Neuronal stem cell (in vitro differentiated cells): ENCODE results near the gene PANK4.
A peak's percentile ranks its signal among the peaks of the same experiment; 100 is the strongest.

ENCODE experiments used
- DNase-seq: peaks from one replicate; pipeline ENCODE4 v3.0.0-alpha.2; 2013; ENCODE audit warnings: low spot score
- H2AFZ ChIP-seq: one replicate; pipeline ENCODE4 v1.6.1; 2013; ENCODE audit warnings: mild to moderate bottlenecking, low read length, inconsistent platforms
- H2AK5ac ChIP-seq: 2 replicates; pipeline ENCODE4 v1.6.1; 2013; ENCODE audit warnings: low read depth, mild to moderate bottlenecking, inconsistent platforms, low read length, moderate library complexity, mixed read lengths
- H2BK120ac ChIP-seq: 2 replicates; pipeline ENCODE4 v1.6.1; 2013; ENCODE audit warnings: low read depth, mild to moderate bottlenecking, inconsistent platforms, low read length, moderate library complexity, mixed read lengths
- H2BK12ac ChIP-seq: one replicate; pipeline ENCODE4 v1.6.1; 2013; ENCODE audit warnings: low read length, inconsistent platforms
- H2BK15ac ChIP-seq: 2 replicates; pipeline ENCODE4 v1.6.1; 2013; ENCODE audit warnings: mild to moderate bottlenecking, low read length, inconsistent platforms, mixed read lengths
- H2BK5ac ChIP-seq: one replicate; pipeline ENCODE4 v1.6.1; 2013; ENCODE audit warnings: inconsistent platforms, mild to moderate bottlenecking, low read length, moderate library complexity
- H3K14ac ChIP-seq: one replicate; pipeline ENCODE4 v1.6.1; 2013; ENCODE audit warnings: low read length, inconsistent platforms
- H3K18ac ChIP-seq: 2 replicates; pipeline ENCODE4 v1.6.1; 2013; ENCODE audit warnings: low read length, inconsistent platforms
- H3K23ac ChIP-seq: 2 replicates; pipeline ENCODE4 v1.6.1; 2013; ENCODE audit warnings: low read depth, mild to moderate bottlenecking, mixed read lengths, low read length, inconsistent platforms; ENCODE audit not compliant: poor library complexity
- H3K27ac ChIP-seq: replicated peaks from 3 replicates; pipeline ENCODE4 v1.5.1; 2013; ENCODE audit warnings: low read length, inconsistent platforms
- H3K27me3 ChIP-seq, 3 experiments: 2 replicates each; pipeline ENCODE4 v1.6.1; 2013; ENCODE audit warnings: low read length in 3 of 3, mild to moderate bottlenecking in 2 of 3, inconsistent platforms in 1 of 3, low read depth in 1 of 3, mixed read lengths in 1 of 3, moderate library complexity in 1 of 3; ENCODE audit not compliant: control insufficient read depth in 3 of 3, insufficient read depth in 3 of 3
- H3K36me3 ChIP-seq, 2 donors: replicated peaks in 1 of 2; 2 replicates each; pipeline ENCODE4 v1.6.1; 2013; ENCODE audit warnings: low read length in 2 of 2; ENCODE audit not compliant: control insufficient read depth in 2 of 2, insufficient read depth in 2 of 2
- H3K4ac ChIP-seq: 2 replicates; pipeline ENCODE4 v1.6.1; 2013; ENCODE audit warnings: inconsistent platforms, mild to moderate bottlenecking, low read length, moderate library complexity
- H3K4me1 ChIP-seq, 2 donors: 1 replicate in 1 of 2; 2 replicates in 1 of 2; pipeline ENCODE4 v1.6.1; 2013; ENCODE audit warnings: low read length in 2 of 2, low read depth in 1 of 2; ENCODE audit not compliant: control insufficient read depth in 2 of 2, insufficient read depth in 1 of 2
- H3K4me2 ChIP-seq: one replicate; pipeline ENCODE4 v1.6.1; 2013; ENCODE audit warnings: mild to moderate bottlenecking, low read length, inconsistent platforms; ENCODE audit not compliant: insufficient read depth, poor library complexity, severe bottlenecking
- H3K4me3 ChIP-seq, 2 donors: 2 replicates each; pipeline ENCODE4 v1.5.1; 2013; ENCODE audit warnings: low read length in 2 of 2, mild to moderate bottlenecking in 2 of 2, inconsistent platforms in 1 of 2, moderate library complexity in 1 of 2
- H3K79me1 ChIP-seq: one replicate; pipeline ENCODE4 v1.6.1; 2013; ENCODE audit warnings: low read depth, mild to moderate bottlenecking, inconsistent platforms, low read length, moderate library complexity
- H3K9ac ChIP-seq: one replicate; pipeline ENCODE4 v1.6.1; 2013; ENCODE audit warnings: mild to moderate bottlenecking, low read depth, low read length, inconsistent platforms; ENCODE audit not compliant: poor library complexity
- H3K9me3 ChIP-seq, 2 donors: replicated peaks in 1 of 2; 2 replicates each; pipeline versions ENCODE3 to v1.6.1; 2013; ENCODE audit warnings: low read length in 2 of 2, mild to moderate bottlenecking in 2 of 2, inconsistent platforms in 1 of 2, low read depth in 1 of 2, mixed read lengths in 1 of 2, moderate library complexity in 1 of 2; ENCODE audit not compliant: control insufficient read depth in 2 of 2, insufficient read depth in 1 of 2
- H4K8ac ChIP-seq: one replicate; pipeline ENCODE4 v1.6.1; 2013; ENCODE audit warnings: low read depth, mild to moderate bottlenecking, inconsistent platforms, low read length, moderate library complexity
- H4K91ac ChIP-seq: one replicate; pipeline ENCODE4 v1.6.1; 2013; ENCODE audit warnings: low read length, low read depth, mild to moderate bottlenecking, inconsistent platforms; ENCODE audit not compliant: poor library complexity
- WGBS, 2 donors: extraction: QIAGEN DNeasy Blood & Tissue Kit; methylation state at CpG; one replicate each; pipeline ENCODE4 v1.1.7; 2013; ENCODE audit warnings: missing lambda C conversion rate in 2 of 2, mixed read lengths in 1 of 2; ENCODE audit not compliant: insufficient read length in 2 of 2, insufficient replicate concordance in 1 of 2; ENCODE audit errors: extremely low coverage in 2 of 2; 5-methylcytosine and 5-hydroxymethylcytosine counted together

Gene PANK4

GRCh38 chr1:2529784-2530512 is 3.6 kb upstream of the PANK4 start, which contains the start of gene HES5:
Gene HES5 (minus strand): TSS chr1:2530263. CDS start chr1:2530164, 99 bp downstream.
- peaks cover 0 to 74% (median 4%) of the 10 kb centered on the region in 3 experiments for H3K27me3 ChIP-seq
- H3K4me1 ChIP-seq = peaks cover 53 to 60% of the 10 kb centered on the region in 2 donors

GRCh38 chr1:2528966-2529783 is 2.8 kb upstream of the PANK4 start:
- H3K79me1 ChIP-seq = peaks cover 19% of the 10 kb centered on the region
- peak overlapping the region; percentile 75 for H2AFZ ChIP-seq
- no peak overlapping the region for H4K91ac ChIP-seq
- no peak overlapping the region for H3K4ac ChIP-seq
- H3K14ac ChIP-seq = no peak overlapping the region
- H3K36me3 ChIP-seq = peaks cover under 1 to 11% of the 10 kb centered on the region in 2 donors
- no peak overlapping the region for H2BK120ac ChIP-seq
- H3K4me3 ChIP-seq = peak overlapping the region; percentile 46 to 96
- peaks cover 0 to 66% (median 0%) of the 10 kb centered on the region in 3 experiments for H3K27me3 ChIP-seq
- H2BK15ac ChIP-seq = no peak overlapping the region
- no peak overlapping the region for H4K8ac ChIP-seq
- peak overlapping the region; percentile 57 for H2AK5ac ChIP-seq
- H2BK5ac ChIP-seq = peak overlapping the region; percentile 99
- peak overlapping the region; percentile 92 for H3K9ac ChIP-seq
- peak overlapping the region; percentile 97 for H3K18ac ChIP-seq
- H3K9me3 ChIP-seq = no peaks in the 10 kb centered on the region
- H2BK12ac ChIP-seq = no peak overlapping the region
- H3K4me1 ChIP-seq = peaks cover 56 to 60% of the 10 kb centered on the region in 2 donors
- DNase-seq = no peak
- H3K27ac ChIP-seq = peak overlapping the region; percentile 81
- WGBS, 2 donors = no CpG with 5 or more reads among the region's 84 CpGs
- H3K4me2 ChIP-seq = peak overlapping the region; percentile 79
- H3K23ac ChIP-seq = peak overlapping the region; percentile 63

More at GRCh38 chr1:2529784-2530512, 3.6 kb upstream of the PANK4 start, which contains the start of gene HES5:
- Histone ChIP-seq H3K9me3 (no peaks in the 10 kb centered on the region), H3K27ac (peak within 1 kb of the TSS; percentile 81), H2AK5ac (peak within 1 kb of the TSS; percentile 100), H3K23ac (peak within 1 kb of the TSS; percentile 63), H3K14ac (peak within 1 kb of the TSS; percentile 76), H3K4me2 (peak within 1 kb of the TSS; percentile 79), H2BK12ac (peak within 1 kb of the TSS; percentile 35), H3K4me3 (peak within 1 kb of the TSS; percentile 46 to 96), H3K36me3 (peaks cover 0 to 11% of the 10 kb centered on the region in 2 donors), H2BK120ac (peak within 1 kb of the TSS; percentile 62), H2BK5ac (peak within 1 kb of the TSS; percentile 100), H3K9ac (peak within 1 kb of the TSS; percentile 90), H2AFZ (peak within 1 kb of the TSS; percentile 75), H3K18ac (peak within 1 kb of the TSS; percentile 100), H4K8ac (no peak within 1 kb of the TSS), H3K4ac (peak within 1 kb of the TSS; percentile 99), H2BK15ac (peak within 1 kb of the TSS; percentile 60), H3K79me1 (peaks cover 13% of the 10 kb centered on the region), H4K91ac (peak within 1 kb of the TSS; percentile 67)
- WGBS, 2 donors = no CpG with 5 or more reads among the region's 91 CpGs
- DNase-seq = peak; percentile 96

GRCh38 chr1:2528611-2528965 is 2.2 kb upstream of the PANK4 start:
- Histone ChIP-seq H3K4me1 (peaks cover 53 to 56% of the 10 kb centered on the region in 2 donors), H3K18ac (peak overlapping the region; percentile 96), H3K14ac (peak overlapping the region; percentile 28), H2BK15ac (no peak overlapping the region), H2AK5ac (peak overlapping the region; percentile 74), H2BK5ac (peak overlapping the region; percentile 33), H2BK12ac (no peak overlapping the region), H4K91ac (no peak overlapping the region), H3K4me2 (peak overlapping the region; percentile 79), H3K27me3 (peaks cover 0 to 61% (median 0%) of the 10 kb centered on the region in 3 experiments), H3K23ac (no peak overlapping the region), H3K36me3 (peaks cover 5 to 11% of the 10 kb centered on the region in 2 donors), H3K9me3 (no peaks in the 10 kb centered on the region), H2AFZ (peak overlapping the region; percentile 75), H3K9ac (peak overlapping the region; percentile 92), H3K27ac (peak overlapping the region; percentile 81), H3K4me3 (peak overlapping the region; percentile 39 to 96), H2BK120ac (no peak overlapping the region), H4K8ac (no peak overlapping the region), H3K4ac (no peak overlapping the region), H3K79me1 (peaks cover 21% of the 10 kb centered on the region)
- no CpG with 5 or more reads among the region's 10 CpGs for WGBS, 2 donors
- no peak for DNase-seq
